Inferior parietal cortex (tissue), 1 donor: ENCODE measurements around the gene NRARP.
"Not testable (repeated sequence)": the region's sequence is repeated elsewhere in the genome, so short reads cannot be mapped to it uniquely, and the experiment has no call there.

Experiments
- DNase-seq: peaks from one replicate; pipeline ENCODE4 v3.0.0-alpha.2; 2016; ENCODE audit errors: extremely low spot score

NRARP gene

GRCh38 chr9:137302118-137302448, at the start of gene NRARP:
TSS of gene NRARP (minus strand) at chr9:137302271. CDS start at chr9:137301928, 343 bp downstream.
- peak; percentile 79 for DNase-seq

- DNase-seq: no peak
Observed at GRCh38 chr9:137350696-137351584, 48.9 kb upstream of the NRARP start.

GRCh38 chr9:137349471-137350033, 47.5 kb upstream of the NRARP start:
- no peak for DNase-seq

GRCh38 chr9:137348769-137349470, 46.8 kb upstream of the NRARP start:
- no peak for DNase-seq

GRCh38 chr9:137347928-137348327, 45.9 kb upstream of the NRARP start:
- no peak for DNase-seq

- DNase-seq: no peak
Observed at GRCh38 chr9:137342482-137342881, 40.4 kb upstream of the NRARP start.

- no peak for DNase-seq
Observed at GRCh38 chr9:137341227-137341626, 39.2 kb upstream of the NRARP start.

GRCh38 chr9:137339908-137340462, 37.9 kb upstream of the NRARP start:
- DNase-seq: not testable (repeated sequence)

- DNase-seq: no peak
Observed at GRCh38 chr9:137339045-137339907, 37.2 kb upstream of the NRARP start.

- no peak for DNase-seq
Observed at GRCh38 chr9:137336735-137337134, 34.7 kb upstream of the NRARP start.

- DNase-seq: no peak
Observed at GRCh38 chr9:137333016-137333671, 31.1 kb upstream of the NRARP start.

- no peak for DNase-seq
Observed at GRCh38 chr9:137331929-137332328, 29.9 kb upstream of the NRARP start.

GRCh38 chr9:137330689-137331088, 28.6 kb upstream of the NRARP start:
- DNase-seq: no peak

- DNase-seq: not testable (repeated sequence)
Observed at GRCh38 chr9:137329590-137329989, 27.5 kb upstream of the NRARP start.

- DNase-seq: not testable (repeated sequence)
Observed at GRCh38 chr9:137327641-137328550, 25.8 kb upstream of the NRARP start.

GRCh38 chr9:137326445-137327065, 24.5 kb upstream of the NRARP start:
- DNase-seq: no peak

GRCh38 chr9:137325799-137326198, 23.7 kb upstream of the NRARP start:
- DNase-seq: no peak

GRCh38 chr9:137325124-137325523, 23.1 kb upstream of the NRARP start:
- DNase-seq: no peak
